Measurements from ENCODE around the gene REC8.
"Not testable (repeated sequence)": the region's sequence is repeated elsewhere in the genome, so short reads cannot be mapped to it uniquely, and the experiment has no call there.

REC8 gene

GRCh38 chr14:24195186-24196070, 23.5 kb downstream of the REC8 start, which contains the start of gene TM9SF1:
Gene TM9SF1, minus strand, starts transcription at chr14:24195441. Its CDS starts 422 bp downstream, at chr14:24195019.
- no CpG with 5 or more reads among the region's 89 CpGs for WGBS (ENCODE audit: insufficient coverage, insufficient read length)
- H3K27ac ChIP-seq (ENCODE audit: low read length), result no peak within 1 kb of the TSS
- H3K9me3 ChIP-seq (ENCODE audit: control insufficient read depth, insufficient read depth, low read length), result no peaks in the 10 kb centered on the region
- no peaks in the 10 kb centered on the region for H3K4me1 ChIP-seq (ENCODE audit: control insufficient read depth, insufficient read depth, low read length)
- DNase-seq (ENCODE audit: low read depth, low spot score), result no peak
- H3K27me3 ChIP-seq (ENCODE audit: control insufficient read depth, insufficient read depth, low read length), result no peaks in the 10 kb centered on the region
- H3K4me3 ChIP-seq (ENCODE audit: low read length), result peak within 1 kb of the TSS; percentile 68
- H3K36me3 ChIP-seq (ENCODE audit: control insufficient read depth, insufficient read depth, low read length), result no peaks in the 10 kb centered on the region

- Histone ChIP-seq H3K36me3 (ENCODE audit: control insufficient read depth, insufficient read depth, low read length) (no peaks in the 10 kb centered on the region), H3K27me3 (ENCODE audit: control insufficient read depth, insufficient read depth, low read length) (no peaks in the 10 kb centered on the region), H3K27ac (ENCODE audit: low read length) (no peak overlapping the region), H3K4me3 (ENCODE audit: low read length) (peak overlapping the region; percentile 68; the same call in 1 of the 2 replicates), H3K4me1 (ENCODE audit: control insufficient read depth, insufficient read depth, low read length) (no peaks in the 10 kb centered on the region), H3K9me3 (ENCODE audit: control insufficient read depth, insufficient read depth, low read length) (no peaks in the 10 kb centered on the region)
- no CpG with 5 or more reads among the region's 33 CpGs for WGBS (ENCODE audit: insufficient coverage, insufficient read length)
- no peak for DNase-seq (ENCODE audit: low read depth, low spot score)
These were observed 24.5 kb downstream of the REC8 start for GRCh38 chr14:24196071-24197055.

- Histone ChIP-seq H3K9me3 (ENCODE audit: control insufficient read depth, insufficient read depth, low read length) (no peaks in the 10 kb centered on the region), H3K27me3 (ENCODE audit: control insufficient read depth, insufficient read depth, low read length) (no peaks in the 10 kb centered on the region), H3K4me3 (ENCODE audit: low read length) (no peak overlapping the region), H3K36me3 (ENCODE audit: control insufficient read depth, insufficient read depth, low read length) (no peaks in the 10 kb centered on the region), H3K27ac (ENCODE audit: low read length) (no peak overlapping the region), H3K4me1 (ENCODE audit: control insufficient read depth, insufficient read depth, low read length) (no peaks in the 10 kb centered on the region)
- no CpG with 5 or more reads among the region's 2 CpGs for WGBS (ENCODE audit: insufficient coverage, insufficient read length)
- no peak for DNase-seq (ENCODE audit: low read depth, low spot score)
These were observed 25.2 kb downstream of the REC8 start for GRCh38 chr14:24197056-24197450.

GRCh38 chr14:24198814-24199524, 27.1 kb downstream of the REC8 start:
- Histone ChIP-seq H3K4me1 (ENCODE audit: control insufficient read depth, insufficient read depth, low read length) (no peaks in the 10 kb centered on the region), H3K27me3 (ENCODE audit: control insufficient read depth, insufficient read depth, low read length) (no peaks in the 10 kb centered on the region), H3K9me3 (ENCODE audit: control insufficient read depth, insufficient read depth, low read length) (no peaks in the 10 kb centered on the region), H3K36me3 (ENCODE audit: control insufficient read depth, insufficient read depth, low read length) (no peaks in the 10 kb centered on the region), H3K4me3 (ENCODE audit: low read length) (no peak overlapping the region), H3K27ac (ENCODE audit: low read length) (no peak overlapping the region)
- WGBS (ENCODE audit: insufficient coverage, insufficient read length), result no CpG with 5 or more reads among the region's 7 CpGs
- DNase-seq (ENCODE audit: low read depth, low spot score), result no peak

- not testable (repeated sequence) for H3K36me3 ChIP-seq (ENCODE audit: control insufficient read depth, insufficient read depth, low read length); H3K4me1 ChIP-seq (ENCODE audit: control insufficient read depth, insufficient read depth, low read length); DNase-seq (ENCODE audit: low read depth, low spot score); H3K4me3 ChIP-seq (ENCODE audit: low read length); H3K27ac ChIP-seq (ENCODE audit: low read length); H3K27me3 ChIP-seq (ENCODE audit: control insufficient read depth, insufficient read depth, low read length); H3K9me3 ChIP-seq (ENCODE audit: control insufficient read depth, insufficient read depth, low read length)
- no CpG with 5 or more reads among the region's 8 CpGs for WGBS (ENCODE audit: insufficient coverage, insufficient read length)
These were observed 30.7 kb downstream of the REC8 start for GRCh38 chr14:24202538-24202937.

GRCh38 chr14:24203249-24203886, 31.5 kb downstream of the REC8 start:
- not testable (repeated sequence) for H3K9me3 ChIP-seq (ENCODE audit: control insufficient read depth, insufficient read depth, low read length); H3K27ac ChIP-seq (ENCODE audit: low read length); H3K36me3 ChIP-seq (ENCODE audit: control insufficient read depth, insufficient read depth, low read length); H3K4me1 ChIP-seq (ENCODE audit: control insufficient read depth, insufficient read depth, low read length); H3K27me3 ChIP-seq (ENCODE audit: control insufficient read depth, insufficient read depth, low read length); DNase-seq (ENCODE audit: low read depth, low spot score); H3K4me3 ChIP-seq (ENCODE audit: low read length)
- WGBS (ENCODE audit: insufficient coverage, insufficient read length), result no CpG with 5 or more reads among the region's 16 CpGs

- H3K4me1 ChIP-seq (ENCODE audit: control insufficient read depth, insufficient read depth, low read length), result no peaks in the 10 kb centered on the region
- no peak for DNase-seq (ENCODE audit: low read depth, low spot score)
- H3K27ac ChIP-seq (ENCODE audit: low read length), result no peak overlapping the region
- H3K9me3 ChIP-seq (ENCODE audit: control insufficient read depth, insufficient read depth, low read length), result no peaks in the 10 kb centered on the region
- no peak overlapping the region for H3K4me3 ChIP-seq (ENCODE audit: low read length)
- peaks cover 9% of the 10 kb centered on the region for H3K36me3 ChIP-seq (ENCODE audit: control insufficient read depth, insufficient read depth, low read length)
- whole genome bisulfite sequencing (ENCODE audit: insufficient coverage, insufficient read length), result 100% methylated on average over 1 of the region's 7 CpGs
- no peaks in the 10 kb centered on the region for H3K27me3 ChIP-seq (ENCODE audit: control insufficient read depth, insufficient read depth, low read length)
These were observed 32.6 kb downstream of the REC8 start for GRCh38 chr14:24204163-24205146.

- H3K9me3 ChIP-seq (ENCODE audit: control insufficient read depth, insufficient read depth, low read length), result no peaks in the 10 kb centered on the region
- peaks cover 14% of the 10 kb centered on the region for H3K36me3 ChIP-seq (ENCODE audit: control insufficient read depth, insufficient read depth, low read length)
- H3K4me3 ChIP-seq (ENCODE audit: low read length), result no peak overlapping the region
- no peaks in the 10 kb centered on the region for H3K27me3 ChIP-seq (ENCODE audit: control insufficient read depth, insufficient read depth, low read length)
- no peak for DNase-seq (ENCODE audit: low read depth, low spot score)
- H3K27ac ChIP-seq (ENCODE audit: low read length), result no peak overlapping the region
- no CpG with 5 or more reads among the region's 11 CpGs for WGBS (ENCODE audit: insufficient coverage, insufficient read length)
- no peaks in the 10 kb centered on the region for H3K4me1 ChIP-seq (ENCODE audit: control insufficient read depth, insufficient read depth, low read length)
These were observed 34.6 kb downstream of the REC8 start for GRCh38 chr14:24206260-24207103.

All from iPS DF 6.9 (cell line).